H9 (cell line): Measurements from ENCODE around the gene SEC23B. TPM values are rescaled to one million over a fixed set of nuclear protein-coding genes. Genes with fewer than 3 reads are reported as not detected.

Experiments
- DNase-seq: peaks from one replicate; pipeline ENCODE4 v3.0.0-alpha.2; 2017
- H2AFZ ChIP-seq: one replicate; pipeline ENCODE4 v1.6.1; 2013; ENCODE audit warnings: mild to moderate bottlenecking, low read length, control low read depth, moderate library complexity
- H2AK5ac ChIP-seq: 2 replicates; pipeline ENCODE4 v1.6.1; 2013; ENCODE audit warnings: low read length, control low read depth, mixed read lengths; ENCODE audit not compliant: insufficient read length
- H2BK120ac ChIP-seq: one replicate; pipeline ENCODE4 v1.6.1; 2013; ENCODE audit warnings: low read depth, mild to moderate bottlenecking, low read length, control low read depth, inconsistent platforms; ENCODE audit not compliant: poor library complexity, severe bottlenecking
- H2BK12ac ChIP-seq: 2 replicates; pipeline ENCODE4 v1.6.1; 2013; ENCODE audit warnings: low read length, control low read depth, mixed read lengths, low read depth; ENCODE audit not compliant: insufficient read length
- H2BK15ac ChIP-seq: 2 replicates; pipeline ENCODE4 v1.6.1; 2013; ENCODE audit warnings: low read depth, low read length, control low read depth
- H2BK20ac ChIP-seq: one replicate; pipeline ENCODE4 v1.6.1; 2013; ENCODE audit warnings: low read depth, mild to moderate bottlenecking, low read length, control low read depth, inconsistent platforms; ENCODE audit not compliant: poor library complexity, severe bottlenecking
- H2BK5ac ChIP-seq: 2 replicates; pipeline ENCODE4 v1.6.1; 2013; ENCODE audit warnings: low read length, control low read depth, mixed read lengths; ENCODE audit not compliant: insufficient read length
- H3K14ac ChIP-seq: 2 replicates; pipeline ENCODE4 v1.6.1; 2013; ENCODE audit warnings: low read length, control low read depth; ENCODE audit not compliant: insufficient read depth
- H3K18ac ChIP-seq: 2 replicates; pipeline ENCODE4 v1.6.1; 2013; ENCODE audit warnings: low read depth, mild to moderate bottlenecking, mixed read lengths, low read length, control low read depth; ENCODE audit not compliant: insufficient read length
- H3K23ac ChIP-seq: 2 replicates; pipeline ENCODE4 v1.6.1; 2013; ENCODE audit warnings: low read length, control low read depth, mixed read lengths, low read depth; ENCODE audit not compliant: insufficient read length
- H3K23me2 ChIP-seq: 2 replicates; pipeline ENCODE4 v1.6.1; 2013; ENCODE audit warnings: low read depth, mild to moderate bottlenecking, mixed read lengths, low read length, control low read depth; ENCODE audit not compliant: insufficient read length, poor library complexity, severe bottlenecking
- H3K27ac ChIP-seq: 2 replicates; pipeline ENCODE4 v1.5.1; 2013; ENCODE audit warnings: low read length, control low read depth, mixed read lengths, low read depth; ENCODE audit not compliant: insufficient read length
- H3K27me3 ChIP-seq: 2 replicates; pipeline ENCODE4 v1.6.1; 2013; ENCODE audit warnings: low read length, control low read depth, inconsistent platforms; ENCODE audit not compliant: insufficient read depth
- H3K4ac ChIP-seq: 2 replicates; pipeline ENCODE4 v1.6.1; 2013; ENCODE audit warnings: low read depth, mild to moderate bottlenecking, control low read depth, inconsistent platforms, low read length, moderate library complexity
- H3K4me1 ChIP-seq: 2 replicates; pipeline ENCODE4 v1.6.1; 2013; ENCODE audit warnings: low read length, control low read depth, inconsistent platforms; ENCODE audit not compliant: insufficient read depth
- H3K4me2 ChIP-seq: 2 replicates; pipeline ENCODE4 v1.6.1; 2013; ENCODE audit warnings: low read length, control low read depth, mixed read lengths; ENCODE audit not compliant: insufficient read length, insufficient read depth
- H3K56ac ChIP-seq: 2 replicates; pipeline ENCODE4 v1.6.1; 2013; ENCODE audit warnings: low read depth, mild to moderate bottlenecking, mixed read lengths, low read length, control low read depth; ENCODE audit not compliant: insufficient read length
- H3K79me1 ChIP-seq: 2 replicates; pipeline ENCODE4 v1.6.1; 2013; ENCODE audit warnings: low read depth, mild to moderate bottlenecking, moderate library complexity, low read length, control low read depth, inconsistent platforms; ENCODE audit not compliant: insufficient read depth, poor library complexity, severe bottlenecking
- H3K79me2 ChIP-seq: 2 replicates; pipeline ENCODE4 v1.6.1; 2013; ENCODE audit warnings: low read length, control low read depth, inconsistent platforms; ENCODE audit not compliant: insufficient read depth
- H3K9ac ChIP-seq: 2 replicates; pipeline ENCODE4 v1.6.1; 2013; ENCODE audit warnings: low read length, control low read depth, mixed read lengths; ENCODE audit not compliant: insufficient read length; ENCODE audit errors: extremely low read depth
- H3K9me3 ChIP-seq: one replicate; pipeline ENCODE4 v1.6.1; 2013; ENCODE audit warnings: low read depth, low read length, inconsistent platforms; ENCODE audit not compliant: control insufficient read depth
- H3T11ph ChIP-seq: one replicate; pipeline ENCODE4 v1.6.1; 2013; ENCODE audit warnings: mild to moderate bottlenecking, low read length, control low read depth, inconsistent platforms
- H4K20me1 ChIP-seq: one replicate; pipeline ENCODE4 v1.6.1; 2013; ENCODE audit not compliant: control insufficient read depth, insufficient read length, insufficient read depth
- H4K5ac ChIP-seq: 2 replicates; pipeline ENCODE4 v1.6.1; 2013; ENCODE audit warnings: low read depth, mild to moderate bottlenecking, mixed read lengths, low read length, control low read depth; ENCODE audit not compliant: insufficient read length
- H4K8ac ChIP-seq: replicated peaks from 2 replicates; pipeline ENCODE4 v1.6.1; 2013; ENCODE audit warnings: low read length, control low read depth, mixed read lengths, low read depth; ENCODE audit not compliant: insufficient read length
- H4K91ac ChIP-seq: 2 replicates; pipeline ENCODE4 v1.6.1; 2013; ENCODE audit warnings: low read depth, mild to moderate bottlenecking, moderate library complexity, mixed read lengths, low read length, control low read depth; ENCODE audit not compliant: insufficient read length
- H3K27ac Mint-ChIP-seq, 3 experiments: 2 replicates in 2 of 3; 3 replicates in 1 of 3; pipeline ENCODE4 v1.8.0; 2020 to 2021; ENCODE audit warnings: mixed read lengths in 3 of 3, mild to moderate bottlenecking in 1 of 3, moderate library complexity in 1 of 3
- H3K27me3 Mint-ChIP-seq: 2 replicates; pipeline ENCODE4 v1.8.0; 2021; ENCODE audit warnings: low read depth, mild to moderate bottlenecking, moderate library complexity, mixed read lengths
- H3K36me3 Mint-ChIP-seq, 3 experiments: 2 replicates in 2 of 3; 3 replicates in 1 of 3; pipeline ENCODE4 v1.8.0; 2020 to 2021; ENCODE audit warnings: low read depth in 3 of 3, mixed read lengths in 3 of 3; ENCODE audit not compliant: insufficient read depth in 1 of 3
- H3K4me1 Mint-ChIP-seq, 2 experiments: 2 replicates each; pipeline ENCODE4 v1.8.0; 2020; ENCODE audit warnings: mixed read lengths in 2 of 2
- H3K4me3 Mint-ChIP-seq, 2 experiments: 2 replicates in 1 of 2; 3 replicates in 1 of 2; pipeline ENCODE4 v1.8.0; 2020 to 2021; ENCODE audit warnings: mild to moderate bottlenecking in 2 of 2, mixed read lengths in 2 of 2, moderate library complexity in 1 of 2
- H3K9me3 Mint-ChIP-seq, 2 experiments: 2 replicates in 1 of 2; 3 replicates in 1 of 2; pipeline ENCODE4 v1.8.0; 2020; ENCODE audit warnings: mild to moderate bottlenecking in 2 of 2, mixed read lengths in 2 of 2, moderate library complexity in 1 of 2
- CTCF ChIP-seq: fragments of 200-600 bp; sonication (generic); conservative IDR thresholded peaks from 3 replicates; pipeline ENCODE4 v1.8.0; 2021; ENCODE audit warnings: antibody characterized with exemption, mild to moderate bottlenecking
- WGBS: extraction: QIAGEN DNeasy Blood & Tissue Kit; methylation state at CpG from one replicate; pipeline ENCODE4 v1.1.7; 2013; ENCODE audit warnings: missing lambda C conversion rate, low lambda C conversion rate, mixed read lengths; ENCODE audit not compliant: insufficient read length; ENCODE audit errors: extremely low coverage; 5-methylcytosine and 5-hydroxymethylcytosine counted together
- total RNA-seq: library from RNA; stranded (reverse); gene quantifications from 2 replicates; pipeline ENCODE4 v1.2.1, GENCODE V29; 2021

The SEC23B gene
- total RNA-seq, 1 experiment from 2014 or later = 65.9 TPM

DNA sequence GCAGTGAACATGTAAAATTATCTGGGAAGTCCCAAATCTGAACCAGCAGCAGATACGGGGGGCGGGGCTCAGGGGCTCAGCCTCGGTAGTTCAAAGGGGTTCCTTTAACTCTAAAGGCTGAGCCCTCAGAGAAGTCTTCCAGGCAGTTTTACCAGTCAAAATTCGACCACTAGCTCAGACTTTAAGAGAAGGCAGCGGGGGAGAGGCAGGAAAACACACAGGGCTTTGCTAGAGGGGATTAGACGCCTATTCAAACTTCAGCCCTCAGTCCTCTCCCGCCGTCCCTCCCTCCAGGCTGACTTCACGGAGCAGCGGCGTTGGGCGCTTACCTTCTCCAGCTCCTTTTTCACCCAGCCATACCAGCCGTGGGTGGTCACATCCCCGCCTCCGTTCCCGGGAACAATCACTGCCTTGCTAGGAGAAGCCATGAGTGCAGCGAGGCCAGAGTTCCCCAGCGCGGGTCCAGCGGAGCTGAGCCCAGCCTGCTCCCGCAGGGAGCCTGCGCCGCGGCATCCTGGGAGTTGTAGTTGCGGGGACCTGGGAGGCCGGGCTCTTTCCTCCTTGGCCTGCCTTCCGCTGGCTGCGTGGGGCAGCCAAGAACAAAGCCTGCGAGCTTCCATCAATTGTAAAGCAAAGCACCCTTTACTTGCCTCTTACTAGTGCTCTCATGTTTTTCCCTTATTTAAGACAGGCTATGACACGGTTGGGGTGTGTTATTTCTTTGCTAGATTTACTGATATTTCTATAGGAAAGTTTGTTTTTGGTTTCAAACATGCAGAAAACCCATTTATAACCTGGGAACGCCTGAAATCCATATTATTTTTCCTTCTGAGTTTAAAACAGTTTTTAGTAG lies 10.8 kb upstream of the SEC23B start, which contains the start of gene RBBP9:
Gene RBBP9, minus strand, starts transcription at position 486 of the 853 bp plus-strand sequence. Its CDS starts 58 bp downstream, at position 428.
- Histone ChIP-seq H3K79me2 (no peaks in the 10 kb centered on the region), H3K27ac (no peak within 1 kb of the TSS), H4K8ac (no peak within 1 kb of the TSS), H2BK20ac (no peak within 1 kb of the TSS), H3K18ac (no peak within 1 kb of the TSS), H4K91ac (no peak within 1 kb of the TSS), H2AFZ (peak within 1 kb of the TSS; percentile 36), H3T11ph (no peak within 1 kb of the TSS), H3K4ac (no peak within 1 kb of the TSS), H3K79me1 (no peaks in the 10 kb centered on the region), H3K14ac (peak within 1 kb of the TSS; percentile 74), H2BK5ac (no peak within 1 kb of the TSS), H4K20me1 (no peaks in the 10 kb centered on the region), H4K5ac (no peak within 1 kb of the TSS), H3K9ac (peak within 1 kb of the TSS; percentile 86), H3K4me2 (peak within 1 kb of the TSS; percentile 52), H3K23me2 (peaks cover 7% of the 10 kb centered on the region), H2BK15ac (no peak within 1 kb of the TSS), H3K23ac (no peak within 1 kb of the TSS), H3K27me3 (no peaks in the 10 kb centered on the region), H3K56ac (no peak within 1 kb of the TSS), H2BK120ac (no peak within 1 kb of the TSS), H2BK12ac (no peak within 1 kb of the TSS), H3K4me1 (no peaks in the 10 kb centered on the region), H2AK5ac (no peak within 1 kb of the TSS), H3K9me3 (no peaks in the 10 kb centered on the region)
- Mint-ChIP-seq H3K4me3 (peak within 1 kb of the TSS; percentile 94 to 98), H3K27me3 (no peaks in the 10 kb centered on the region), H3K9me3 (no peaks in the 10 kb centered on the region), H3K27ac (peak within 1 kb of the TSS; percentile 96 to 98 (median 97); a peak in 6 of 7 replicates), H3K36me3 (peaks cover 5 to 9% (median 7%) of the 10 kb centered on the region in 3 experiments; a peak in 5 of 7 replicates), H3K4me1 (peaks cover 11 to 12% of the 10 kb centered on the region in 2 experiments)
- no peak for TF ChIP-seq CTCF
- WGBS = no CpG with 5 or more reads among the region's 31 CpGs
- peak; percentile 90 for DNase-seq
